Umbilical cord (tissue), 2 donors: ENCODE results near the gene PNMA8C. TPM values are rescaled to one million over a fixed set of nuclear protein-coding genes. Genes with fewer than 3 reads are reported as not detected.
"Not testable (repeated sequence)": the region's sequence is repeated elsewhere in the genome, so short reads cannot be mapped to it uniquely, and the experiment has no call there.

ENCODE experiments used
- DNase-seq: peaks from one replicate; pipeline ENCODE4 v3.0.0-alpha.2; 2015; ENCODE audit warnings: low spot score
- total RNA-seq: library from RNA; depleted of rRNA; stranded (reverse); fragments of >200 nt; gene quantifications from one replicate; pipeline ENCODE4 v1.2.3, GENCODE V29; 2014; ENCODE audit warnings: low replicate concordance; ENCODE audit not compliant: insufficient read depth

The PNMA8C gene
- total RNA-seq, 1 donor from 2014 or later, result not detected

GRCh38 chr19:46447824-46448223 lies 19.1 kb upstream of the PNMA8C start:
- DNase-seq, result no peak

DNA sequence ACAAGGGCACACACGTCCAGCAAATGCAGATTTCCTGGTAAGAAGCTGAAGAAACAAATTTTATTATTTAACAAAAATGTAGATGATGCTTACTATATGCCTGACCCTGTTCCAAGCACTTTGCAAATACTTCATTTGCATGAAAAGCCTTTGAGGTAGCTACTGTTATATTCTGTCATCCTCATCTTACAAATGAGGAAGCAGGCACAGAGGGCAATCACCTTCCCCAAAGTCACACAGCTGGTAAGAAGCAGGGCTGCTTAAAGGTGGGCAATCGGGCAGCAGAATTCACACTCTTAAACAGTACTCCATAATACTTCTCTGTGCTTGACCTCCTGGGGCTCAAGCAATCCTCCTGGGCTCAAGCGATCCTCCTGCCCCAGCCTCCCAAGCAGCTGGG lies 18.3 kb upstream of the PNMA8C start:
- no peak for DNase-seq

GRCh38 chr19:46446021-46446420 lies 17.3 kb upstream of the PNMA8C start:
- DNase-seq, result no peak

- peak; percentile 84 for DNase-seq
Measured at GRCh38 chr19:46442808-46443450, 14.2 kb upstream of the PNMA8C start.

- peak; percentile 85 for DNase-seq
Measured at GRCh38 chr19:46441866-46442265, 13.1 kb upstream of the PNMA8C start.

GRCh38 chr19:46435689-46436088 lies 7.0 kb upstream of the PNMA8C start:
- DNase-seq, result not testable (repeated sequence)

GRCh38 chr19:46435009-46435408 lies 6.3 kb upstream of the PNMA8C start:
- DNase-seq, result peak; percentile 39

DNA sequence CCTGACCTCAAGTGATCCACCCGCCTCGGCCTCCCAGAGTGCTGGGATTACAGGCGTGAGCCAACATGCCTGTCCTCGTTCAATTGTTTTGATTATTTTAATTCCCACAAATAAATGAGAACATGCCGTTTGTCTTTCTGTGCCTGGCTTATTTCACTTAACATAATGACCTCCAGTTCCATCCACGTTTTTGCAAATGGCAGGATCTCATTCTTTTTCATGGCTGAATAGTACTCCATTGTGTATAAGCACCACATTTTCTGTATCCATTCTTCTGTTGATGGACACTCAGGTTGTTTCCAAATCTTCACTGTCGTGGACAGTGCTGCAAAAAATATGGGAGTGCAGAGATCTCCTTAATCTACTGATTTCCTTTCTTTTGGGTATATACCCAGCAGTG lies 4.7 kb upstream of the PNMA8C start:
- DNase-seq, result not testable (repeated sequence)

DNA sequence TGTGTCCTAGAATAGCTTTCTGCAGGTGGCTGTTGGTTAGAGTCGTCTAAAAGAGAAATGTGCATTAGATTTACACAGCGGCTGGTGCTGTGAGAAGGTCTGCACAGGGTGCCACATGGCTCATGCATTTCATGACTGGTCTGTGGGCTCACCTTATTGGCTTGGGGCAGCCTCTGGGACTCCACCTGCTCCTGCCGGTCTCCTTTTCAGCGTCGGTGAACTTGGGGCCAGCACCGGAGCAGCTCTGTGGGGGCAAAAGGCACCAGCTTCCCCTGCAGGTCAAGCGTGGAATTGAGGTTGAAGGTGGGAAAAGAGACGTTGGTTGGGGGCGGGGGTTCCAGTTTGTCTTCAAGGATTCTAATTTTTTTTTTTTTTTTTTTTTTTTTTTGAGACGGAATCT lies 3.1 kb upstream of the PNMA8C start:
- no peak for DNase-seq

DNA sequence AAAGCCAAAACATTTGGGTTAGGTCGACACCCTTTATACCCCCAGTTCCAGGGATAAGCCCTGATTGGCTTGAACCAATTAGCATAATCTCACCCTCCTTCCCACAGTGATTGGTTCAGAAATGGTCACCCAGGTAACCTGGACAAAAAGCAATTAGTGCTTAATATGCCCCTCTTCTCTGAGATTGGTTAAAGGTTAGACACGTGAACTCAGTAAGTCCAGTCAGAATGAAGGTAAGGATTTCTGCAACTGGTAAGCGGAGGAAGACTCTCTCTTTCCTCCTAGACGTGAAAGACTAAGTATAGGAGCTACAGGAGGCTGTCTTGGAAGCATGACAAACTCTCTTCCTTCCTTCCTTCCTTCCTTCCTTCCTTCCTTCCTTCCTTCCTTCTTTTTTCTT lies 1.3 kb upstream of the PNMA8C start:
- DNase-seq, result no peak

GRCh38 chr19:46427518-46428045 lies 1.2 kb downstream of the PNMA8C start:
- no peak for DNase-seq

DNA sequence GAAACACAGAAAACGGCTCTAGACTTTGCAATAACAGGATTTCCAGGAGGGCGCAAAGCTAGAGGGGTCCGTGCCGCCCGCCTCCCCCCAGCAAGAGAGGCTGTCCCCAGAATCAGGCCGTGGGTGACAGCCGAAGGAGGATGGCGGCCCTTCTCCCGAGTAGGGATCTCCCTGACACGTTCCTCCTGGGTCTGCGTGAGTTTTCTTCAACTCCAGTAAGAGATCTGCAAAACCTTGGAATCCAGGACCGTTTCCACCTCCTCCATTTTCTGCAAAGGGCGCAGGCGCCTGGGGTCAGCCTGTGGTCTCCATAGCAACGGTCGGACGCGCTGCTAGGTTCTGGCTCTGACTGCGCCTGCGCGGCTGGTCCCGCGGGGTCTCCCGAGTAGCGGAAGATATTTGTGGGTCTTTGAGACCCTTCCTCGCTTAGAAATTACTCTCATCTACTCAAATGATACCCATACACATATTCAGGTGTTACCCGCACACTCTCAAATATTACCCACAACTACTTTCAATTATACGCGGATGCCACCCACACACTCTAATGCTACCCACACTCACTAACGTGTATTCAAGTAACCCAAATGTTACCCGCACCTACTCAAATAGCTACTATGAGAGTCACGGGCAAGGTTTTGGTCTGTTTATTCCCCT lies 2.1 kb downstream of the PNMA8C start:
- DNase-seq, result peak; percentile 90

DNA sequence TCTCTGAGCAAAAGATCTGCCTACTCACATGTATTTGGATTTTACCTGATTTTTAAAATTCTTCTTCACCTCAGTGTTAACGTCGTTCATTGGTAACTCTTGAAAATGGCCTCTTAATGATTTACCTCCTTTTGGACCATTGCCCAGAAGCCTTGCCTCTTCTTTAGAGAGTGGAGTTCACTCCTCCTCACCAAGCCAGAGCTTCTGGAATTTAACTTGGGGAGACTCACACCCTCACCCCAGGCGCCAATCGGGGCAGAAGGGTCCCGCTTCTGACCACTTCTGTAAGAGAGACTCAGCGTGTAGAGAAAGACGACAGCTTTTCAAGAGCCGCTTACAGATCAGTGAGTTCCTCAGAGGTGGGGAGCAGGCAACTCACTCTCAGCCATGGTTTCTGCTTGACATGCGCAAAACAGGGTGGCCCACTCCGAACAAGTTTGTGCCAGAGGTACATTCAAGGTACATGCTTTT lies 2.7 kb downstream of the PNMA8C start:
- DNase-seq, result peak; percentile 66

GRCh38 chr19:46423188-46423587 lies 5.5 kb downstream of the PNMA8C start:
- DNase-seq, result peak; percentile 50

DNA sequence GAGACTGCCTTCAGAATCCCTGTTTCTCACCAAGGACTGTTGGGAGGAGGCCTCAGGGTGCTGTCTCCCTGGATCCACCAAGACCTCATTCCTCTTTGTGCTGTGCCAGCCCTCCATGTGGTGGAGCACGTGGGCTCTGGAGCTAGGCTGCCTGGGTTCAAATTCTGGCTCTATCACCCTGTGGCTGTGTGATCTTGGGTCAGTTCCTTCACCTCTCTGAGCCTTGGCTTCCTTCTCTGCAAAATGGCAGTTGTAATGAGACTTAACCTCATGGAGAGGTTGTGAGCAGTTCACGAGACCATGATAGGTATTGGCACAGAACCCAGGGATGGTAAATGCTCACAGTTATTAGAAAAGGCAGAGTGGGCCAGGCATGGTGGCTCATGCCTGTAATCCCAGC lies 6.4 kb downstream of the PNMA8C start:
- no peak for DNase-seq

- no peak for DNase-seq
Measured at GRCh38 chr19:46420056-46420455, 8.7 kb downstream of the PNMA8C start.

DNA sequence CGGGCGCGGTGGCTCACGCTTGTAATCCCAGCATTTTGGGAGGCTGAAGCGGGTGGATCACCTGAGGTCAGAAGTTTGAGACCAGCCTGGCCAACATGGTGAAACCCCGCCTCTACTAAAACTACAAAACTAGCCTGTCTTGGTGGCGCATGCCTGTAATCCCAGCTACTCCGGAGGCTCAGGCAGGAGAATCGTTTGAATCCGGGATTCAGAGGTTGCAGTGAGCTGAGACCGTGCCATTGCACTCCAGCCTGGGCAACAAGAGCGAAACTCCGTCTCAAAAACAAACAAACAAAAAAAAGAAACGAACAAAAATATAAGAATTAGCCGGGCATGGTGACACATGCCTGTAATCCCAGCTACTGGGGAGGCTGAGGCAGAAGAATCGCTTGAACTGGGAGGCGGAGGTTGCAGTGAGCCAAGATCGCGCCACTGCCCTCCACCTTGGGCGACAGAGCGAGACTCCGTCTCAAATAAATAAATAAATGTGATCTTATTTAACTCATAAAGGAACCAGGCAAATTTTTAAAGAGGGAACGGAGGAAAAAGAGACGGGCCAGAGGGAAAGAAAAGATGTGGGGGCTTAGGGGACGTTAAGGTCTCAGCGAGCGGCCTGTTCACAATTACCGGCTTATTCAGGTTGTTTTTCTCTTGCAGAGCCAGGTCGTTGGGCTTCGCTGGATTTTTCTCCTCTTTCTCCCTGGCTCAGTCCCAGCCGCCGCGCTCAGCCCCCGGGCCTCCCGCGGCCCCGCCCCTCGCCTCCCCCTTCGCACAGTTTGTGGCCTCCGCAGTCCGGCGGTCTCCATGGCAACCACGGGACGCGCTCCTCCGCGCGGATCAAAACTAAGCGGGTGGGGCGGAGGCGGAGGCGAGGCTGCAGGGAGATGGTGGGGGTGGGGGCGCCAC lies 12.7 kb downstream of the PNMA8C start:
- DNase-seq, result peak; percentile 97

- not testable (repeated sequence) for DNase-seq
Measured at GRCh38 chr19:46414899-46415298, 13.8 kb downstream of the PNMA8C start.

- peak; percentile 99 for DNase-seq
Measured at GRCh38 chr19:46413262-46414031, 15.3 kb downstream of the PNMA8C start, which contains the start of gene CCDC8. CCDC8 (minus strand) TSS chr19:46413564; CDS start chr19:46412810, 754 bp downstream.

DNA sequence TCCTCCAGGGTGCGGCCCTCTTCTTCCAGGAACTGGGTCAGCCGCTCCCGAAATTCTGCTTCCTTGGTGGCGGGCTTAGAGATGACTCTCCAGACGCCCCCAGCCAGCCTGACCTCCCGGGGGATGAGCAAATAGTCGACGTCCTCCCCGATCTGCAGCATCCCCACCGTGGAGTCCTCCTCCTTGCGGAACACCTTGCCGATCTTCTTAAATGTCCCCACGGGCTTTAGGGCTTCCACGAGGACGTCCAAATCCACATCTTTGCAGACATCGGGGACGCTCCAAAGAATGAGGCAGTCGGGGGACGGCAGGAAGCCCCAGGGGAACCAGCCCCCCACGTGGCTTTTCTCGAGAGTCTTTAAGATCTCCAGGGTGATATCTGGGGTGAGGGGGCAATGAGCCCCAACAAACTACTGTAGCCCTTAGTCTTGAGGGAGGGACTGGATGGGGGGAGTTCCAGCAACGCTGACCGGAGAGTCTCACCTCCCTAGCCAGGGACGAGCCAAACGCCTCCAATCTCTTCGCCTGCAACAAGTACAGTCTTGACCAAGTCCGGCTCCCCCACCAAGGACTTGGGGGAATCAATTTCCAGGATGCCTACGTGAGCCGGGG lies 16.0 kb downstream of the PNMA8C start:
- DNase-seq, result peak; percentile 22
